Thyroid gland (tissue), 4 donors: Measurements from ENCODE around the gene NRG3.

ENCODE experiments used
- CTCF ChIP-seq, 6 experiments: fragments of 200-600 bp in 3 of 6; fragments of 450-650 bp in 3 of 6; sonication (generic) in 3 of 6; IDR thresholded peaks; one replicate each; pipeline ENCODE4 v1.5.1; 2016 to 2019; ENCODE audit warnings: antibody characterized with exemption in 6 of 6, mild to moderate bottlenecking in 2 of 6, inconsistent platforms in 1 of 6, moderate library complexity in 1 of 6
- POLR2A ChIP-seq, 2 donors: fragments of 450-650 bp; IDR thresholded peaks; one replicate each; pipeline ENCODE4 v1.6.1; 2017; ENCODE audit warnings: antibody characterized with exemption in 2 of 2, mild to moderate bottlenecking in 2 of 2, moderate library complexity in 1 of 2

GRCh38 chr10:81876253-81877077 lies 1.5 kb downstream of the NRG3 start:
- no peak for TF ChIP-seq CTCF (IDR thresholded peaks at IDR 0.05)
- no peak for TF ChIP-seq POLR2A (IDR thresholded peaks at IDR 0.05)
